Measurements from ENCODE around the gene RRN3. TPM values are rescaled to one million over a fixed set of nuclear protein-coding genes. Genes with fewer than 3 reads are reported as not detected.

Gene RRN3
- total RNA-seq, 1 experiment from 2014 or later, result 40.9 TPM

GRCh38 chr16:15035163-15035729 lies 58.8 kb downstream of the RRN3 start:
- no peak overlapping the region for H3K4me3 Mint-ChIP-seq

More at GRCh38 chr16:15035163-15035729, 58.8 kb downstream of the RRN3 start:
- no peak overlapping the region for H2AK5ac ChIP-seq (ENCODE audit: insufficient read length, low read length)
- no peak overlapping the region for H2BK120ac ChIP-seq (ENCODE audit: low read depth, low read length, poor library complexity, severe bottlenecking)
- H3T11ph ChIP-seq (ENCODE audit: low read length), result no peak overlapping the region
- H3K23me2 ChIP-seq (ENCODE audit: insufficient read length, low read depth, low read length, poor library complexity, severe bottlenecking), result no peaks in the 10 kb centered on the region
- Mint-ChIP-seq H3K27ac (no peak overlapping the region), H3K36me3 (ENCODE audit: insufficient read depth in 1 of 3, low read depth in 3 of 3) (peaks cover 25 to 90% (median 80%) of the 10 kb centered on the region in 3 experiments; a peak in 6 of 7 replicates), H3K27me3 (ENCODE audit: low read depth) (no peaks in the 10 kb centered on the region), H3K4me1 (no peaks in the 10 kb centered on the region), H3K9me3 (no peaks in the 10 kb centered on the region)
- no peak overlapping the region for H2AFZ ChIP-seq (ENCODE audit: low read length)
- TF ChIP-seq CTCF (conservative IDR thresholded peaks at IDR 0.05), result no peak
- H4K91ac ChIP-seq (ENCODE audit: insufficient read length, low read depth, low read length), result no peak overlapping the region
- H2BK20ac ChIP-seq (ENCODE audit: low read depth, low read length, poor library complexity, severe bottlenecking), result no peak overlapping the region
- no peaks in the 10 kb centered on the region for H3K79me1 ChIP-seq (ENCODE audit: insufficient read depth, low read depth, low read length, poor library complexity, severe bottlenecking)
- H3K4ac ChIP-seq (ENCODE audit: low read depth, low read length), result no peak overlapping the region
- no peak overlapping the region for H2BK5ac ChIP-seq (ENCODE audit: insufficient read length, low read length)
- no peak for DNase-seq
- no peak overlapping the region for H3K56ac ChIP-seq (ENCODE audit: insufficient read length, low read depth, low read length)
- H3K9me3 ChIP-seq (ENCODE audit: control insufficient read depth, low read depth, low read length), result no peaks in the 10 kb centered on the region
- H3K14ac ChIP-seq (ENCODE audit: insufficient read depth, low read length), result no peak overlapping the region
- H3K79me2 ChIP-seq (ENCODE audit: insufficient read depth, low read length), result no peaks in the 10 kb centered on the region
- H3K18ac ChIP-seq (ENCODE audit: insufficient read length, low read depth, low read length), result no peak overlapping the region
- no peak overlapping the region for H4K8ac ChIP-seq (replicated peaks; ENCODE audit: insufficient read length, low read depth, low read length)
- H2BK15ac ChIP-seq (ENCODE audit: low read depth, low read length), result no peak overlapping the region
- no peak overlapping the region for H3K9ac ChIP-seq (ENCODE audit: extremely low read depth, insufficient read length, low read length)
- H3K4me2 ChIP-seq (ENCODE audit: insufficient read depth, insufficient read length, low read length), result no peak overlapping the region
- no peaks in the 10 kb centered on the region for H4K20me1 ChIP-seq (ENCODE audit: control insufficient read depth, insufficient read depth, insufficient read length)
- WGBS (ENCODE audit: extremely low coverage, insufficient read length, low lambda C conversion rate), result no CpG with 5 or more reads among the region's 15 CpGs
- H3K27me3 ChIP-seq (ENCODE audit: insufficient read depth, low read length), result no peaks in the 10 kb centered on the region
- H3K27ac ChIP-seq (ENCODE audit: insufficient read length, low read depth, low read length), result no peak overlapping the region
- no peaks in the 10 kb centered on the region for H3K4me1 ChIP-seq (ENCODE audit: insufficient read depth, low read length)
- no peak overlapping the region for H4K5ac ChIP-seq (ENCODE audit: insufficient read length, low read depth, low read length)
- no peak overlapping the region for H2BK12ac ChIP-seq (ENCODE audit: insufficient read length, low read depth, low read length)
- no peak overlapping the region for H3K23ac ChIP-seq (ENCODE audit: insufficient read length, low read depth, low read length)

Data from H9 (cell line).